Measurements from ENCODE around the gene UBE2D3.

DNA sequence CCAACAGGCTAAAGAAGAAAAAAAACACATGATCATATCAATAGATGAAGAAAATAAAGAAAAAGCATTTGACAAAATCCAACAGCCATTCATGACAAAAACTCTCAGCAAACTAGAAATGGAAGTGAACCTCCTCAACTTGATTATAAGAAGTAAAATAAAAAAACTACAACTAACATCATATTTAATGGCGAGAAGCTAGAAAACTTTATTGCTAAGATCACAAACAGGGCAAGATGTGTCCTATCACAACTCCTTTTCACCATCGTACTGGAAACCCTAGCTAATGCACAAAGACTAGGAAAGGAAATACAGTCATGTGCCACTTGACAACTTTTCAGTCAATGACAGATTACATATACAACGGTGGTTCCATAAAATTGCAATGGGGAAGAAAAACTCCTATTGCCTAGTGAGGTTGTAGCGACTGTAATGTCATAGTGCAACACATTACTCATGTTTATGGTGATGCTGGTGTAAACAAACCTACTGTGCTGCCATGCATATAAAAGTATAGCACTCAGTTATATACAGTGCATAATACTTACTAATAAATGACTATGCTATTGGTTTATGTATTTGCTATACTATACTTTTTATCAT is 54.5 kb downstream of the UBE2D3 start:
- TF ChIP-seq, protein P1, sequence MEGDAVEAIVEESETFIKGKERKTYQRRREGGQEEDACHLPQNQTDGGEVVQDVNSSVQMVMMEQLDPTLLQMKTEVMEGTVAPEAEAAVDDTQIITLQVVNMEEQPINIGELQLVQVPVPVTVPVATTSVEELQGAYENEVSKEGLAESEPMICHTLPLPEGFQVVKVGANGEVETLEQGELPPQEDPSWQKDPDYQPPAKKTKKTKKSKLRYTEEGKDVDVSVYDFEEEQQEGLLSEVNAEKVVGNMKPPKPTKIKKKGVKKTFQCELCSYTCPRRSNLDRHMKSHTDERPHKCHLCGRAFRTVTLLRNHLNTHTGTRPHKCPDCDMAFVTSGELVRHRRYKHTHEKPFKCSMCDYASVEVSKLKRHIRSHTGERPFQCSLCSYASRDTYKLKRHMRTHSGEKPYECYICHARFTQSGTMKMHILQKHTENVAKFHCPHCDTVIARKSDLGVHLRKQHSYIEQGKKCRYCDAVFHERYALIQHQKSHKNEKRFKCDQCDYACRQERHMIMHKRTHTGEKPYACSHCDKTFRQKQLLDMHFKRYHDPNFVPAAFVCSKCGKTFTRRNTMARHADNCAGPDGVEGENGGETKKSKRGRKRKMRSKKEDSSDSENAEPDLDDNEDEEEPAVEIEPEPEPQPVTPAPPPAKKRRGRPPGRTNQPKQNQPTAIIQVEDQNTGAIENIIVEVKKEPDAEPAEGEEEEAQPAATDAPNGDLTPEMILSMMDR (conservative IDR thresholded peaks at IDR 0.05 in 1 of 2, IDR thresholded peaks at IDR 0.05 in 1 of 2; ENCODE audit: low read depth in 1 of 2, low read length in 2 of 2): no peak
- no peak for TF ChIP-seq EZH2 (IDR thresholded peaks at IDR 0.05; ENCODE audit: low read length, missing control alignments)
